Measurements from ENCODE around the gene PDE4B. TPM values are rescaled to one million over a fixed set of nuclear protein-coding genes. Genes with fewer than 3 reads are reported as not detected.
"Not testable (repeated sequence)": the region's sequence is repeated elsewhere in the genome, so short reads cannot be mapped to it uniquely, and the experiment has no call there.

The PDE4B gene
- total and polyA plus RNA-seq, 2 of the 13 experiments (the other 11 are each of a cell fraction or from before 2014, with no cell fraction given): not detected

DNA sequence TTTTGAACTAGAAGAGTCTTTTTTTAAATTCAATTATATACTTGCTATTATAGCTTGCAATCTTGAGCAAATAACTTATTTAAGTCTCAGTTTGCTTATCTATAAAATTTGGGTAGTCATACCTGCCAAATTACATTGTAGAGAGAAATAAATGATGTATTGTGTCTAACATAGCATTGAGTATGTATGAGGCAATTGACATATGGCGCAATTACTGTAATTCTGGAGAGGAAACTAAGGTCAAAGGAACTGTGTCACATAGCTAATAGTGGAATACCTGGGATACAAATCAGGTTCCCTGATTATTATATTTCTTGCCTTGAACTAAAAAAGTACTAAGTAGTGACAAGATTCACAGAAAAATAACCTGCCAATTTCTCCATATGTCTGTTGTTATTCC, 302.5 kb downstream of the PDE4B start:
- no peaks in the 10 kb centered on the region for H4K20me1 ChIP-seq (ENCODE audit: insufficient read depth, low read length)
- TF ChIP-seq RFXAP (CRISPR knock-in tag; IDR thresholded peaks at IDR 0.05; ENCODE audit: borderline replicate concordance) (no peak), ZIK1 (CRISPR knock-in tag; IDR thresholded peaks at IDR 0.05; ENCODE audit: borderline replicate concordance, low read depth) (no peak), REL (CRISPR knock-in tag; conservative IDR thresholded peaks at IDR 0.05) (no peak), KAT7 (CRISPR knock-in tag; IDR thresholded peaks at IDR 0.05; ENCODE audit: borderline replicate concordance) (no peak), ZNF44 (CRISPR knock-in tag; IDR thresholded peaks at IDR 0.05) (no peak), CAMTA2 (CRISPR knock-in tag; IDR thresholded peaks at IDR 0.05; ENCODE audit: borderline replicate concordance) (no peak), ATF1 (CRISPR knock-in tag; IDR thresholded peaks at IDR 0.05) (no peak), HNRNPLL (IDR thresholded peaks at IDR 0.05; ENCODE audit: low read depth, low read length, poor library complexity, severe bottlenecking) (no peak)
- TF ChIP-seq, protein P1, sequence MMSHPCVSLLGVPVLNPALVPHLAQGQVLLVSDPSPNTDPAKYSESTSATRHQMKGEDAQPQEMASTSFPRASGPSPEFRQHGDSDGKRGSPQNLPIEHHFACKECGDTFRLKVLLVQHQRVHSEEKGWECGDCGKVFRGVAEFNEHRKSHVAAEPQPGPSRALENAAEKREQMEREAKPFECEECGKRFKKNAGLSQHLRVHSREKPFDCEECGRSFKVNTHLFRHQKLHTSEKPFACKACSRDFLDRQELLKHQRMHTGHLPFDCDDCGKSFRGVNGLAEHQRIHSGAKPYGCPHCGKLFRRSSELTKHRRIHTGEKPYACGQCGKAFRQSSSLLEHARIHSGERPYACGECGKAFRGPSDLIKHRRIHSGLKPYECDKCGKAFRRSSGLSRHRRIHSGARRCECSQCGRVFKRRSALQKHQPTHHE (CRISPR knock-in tag; IDR thresholded peaks at IDR 0.05; ENCODE audit: borderline replicate concordance): no peak
- no peak overlapping the region for H3K27ac ChIP-seq (ENCODE audit: extremely low read length, insufficient read depth, low read length)
- no peaks in the 10 kb centered on the region; a peak in 1 of 5 replicates for H3K27me3 ChIP-seq (ENCODE audit: control insufficient read depth in 1 of 2, insufficient read depth in 2 of 2, low read length in 2 of 2)
- H3K79me2 ChIP-seq (ENCODE audit: insufficient read depth, low read length): no peaks in the 10 kb centered on the region
- intact Hi-C loops (cut with micrococcal nuclease; ENCODE audit: unreplicated experiment): no loop called here
- ChIA-PET POLR2A (no interaction called here), CTCF (ENCODE audit: low intra/inter-chr PET ratio, low total read pairs) (no interaction called here)
- in situ Hi-C loops (cut with HindIII; ENCODE audit: extremely low pct_ligation_motif_present, low pct_unique_long_range_greater_than_20kb): no loop called here
- BruUV-seq (replicated peaks): no TSS peak
- H3K4me3 ChIP-seq (replicated peaks in 1 of 3; ENCODE audit: insufficient read depth in 1 of 3, low read depth in 2 of 3, low read length in 3 of 3): no peak overlapping the region
- WGBS (ENCODE audit: low lambda C conversion rate): 25% methylated on average over 1 of the region's 1 CpG
- ATAC-seq (no peak), DNase-seq (ENCODE audit: low spot score) (no peak), FAIRE-seq (no peak)
- no peak overlapping the region for H2AFZ ChIP-seq (ENCODE audit: low read length)
- H3K4me2 ChIP-seq (ENCODE audit: low read depth, low read length): no peak overlapping the region
- H3K9ac ChIP-seq (ENCODE audit: insufficient read depth, low read depth, low read length): no peak overlapping the region
- H3K4me1 ChIP-seq (ENCODE audit: insufficient read depth, low read length): no peaks in the 10 kb centered on the region
- H3K36me3 ChIP-seq (replicated peaks in 1 of 2; ENCODE audit: control insufficient read depth in 1 of 2, insufficient read depth in 2 of 2, low read length in 2 of 2): no peaks in the 10 kb centered on the region
- no peaks in the 10 kb centered on the region; the same call in none of the 2 replicates for H3K9me3 ChIP-seq (ENCODE audit: low read length)

DNA sequence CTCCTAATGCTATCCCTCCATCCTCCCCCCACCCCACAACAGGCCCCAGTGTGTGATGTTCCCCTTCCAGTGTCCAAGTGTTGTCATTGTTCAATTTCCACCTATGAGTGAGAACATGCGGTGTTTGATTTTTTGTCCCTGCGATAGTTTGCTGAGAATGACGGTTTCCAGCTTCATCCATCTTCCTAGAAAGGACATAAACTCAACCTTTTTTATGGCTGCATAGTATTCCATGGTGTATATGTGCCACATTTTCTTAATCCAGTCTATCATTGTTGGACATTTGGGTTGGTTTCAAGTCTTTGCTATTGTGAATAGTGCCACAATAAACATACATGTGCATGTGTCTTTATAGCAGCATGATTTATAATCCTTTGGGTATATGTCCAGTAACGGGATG, 308.3 kb downstream of the PDE4B start:
- POLR2A ChIA-PET; BruUV-seq (replicated peaks): not testable (repeated sequence)

DNA sequence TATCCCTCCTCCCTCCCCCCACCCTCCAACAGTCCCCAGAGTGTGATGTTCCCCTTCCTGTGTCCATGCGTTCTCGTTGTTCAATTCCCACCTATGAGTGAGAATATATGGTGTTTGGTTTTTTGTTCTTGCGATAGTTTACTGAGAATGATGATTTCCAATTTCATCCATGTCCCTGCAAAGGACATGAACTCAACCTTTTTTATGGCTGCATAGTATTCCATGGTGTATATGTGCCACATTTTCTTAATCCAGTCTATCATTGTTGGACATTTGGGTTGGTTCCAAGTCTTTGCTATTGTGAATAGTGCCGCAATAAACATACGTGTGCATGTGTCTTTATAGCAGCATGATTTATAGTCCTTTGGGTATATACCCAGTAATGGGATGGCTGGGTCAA, 311.4 kb downstream of the PDE4B start:
- ATAC-seq; FAIRE-seq; POLR2A ChIA-PET; H4K20me1 ChIP-seq (ENCODE audit: insufficient read depth, low read length); H2AFZ ChIP-seq (ENCODE audit: low read length); H3K4me1 ChIP-seq (ENCODE audit: insufficient read depth, low read length); DNase-seq (ENCODE audit: low spot score); H3K9ac ChIP-seq (ENCODE audit: insufficient read depth, low read depth, low read length); intact Hi-C loops (cut with micrococcal nuclease; ENCODE audit: unreplicated experiment); BruUV-seq (replicated peaks); H3K36me3 ChIP-seq (replicated peaks in 1 of 2; ENCODE audit: control insufficient read depth in 1 of 2, insufficient read depth in 2 of 2, low read length in 2 of 2); H3K9me3 ChIP-seq (ENCODE audit: low read length); H3K4me3 ChIP-seq (replicated peaks in 1 of 3; ENCODE audit: insufficient read depth in 1 of 3, low read depth in 2 of 3, low read length in 3 of 3); in situ Hi-C loops (cut with HindIII; ENCODE audit: extremely low pct_ligation_motif_present, low pct_unique_long_range_greater_than_20kb); H3K79me2 ChIP-seq (ENCODE audit: insufficient read depth, low read length); CTCF ChIA-PET (ENCODE audit: low intra/inter-chr PET ratio, low total read pairs); H3K27me3 ChIP-seq (ENCODE audit: control insufficient read depth in 1 of 2, insufficient read depth in 2 of 2, low read length in 2 of 2); H3K27ac ChIP-seq (ENCODE audit: extremely low read length, insufficient read depth, low read length); H3K4me2 ChIP-seq (ENCODE audit: low read depth, low read length): not testable (repeated sequence)
- 15% methylated on average over 3 of the region's 5 CpGs for WGBS (ENCODE audit: low lambda C conversion rate)

More for the DNA sequence above, 308.3 kb downstream of the PDE4B start:
- H3K4me2 ChIP-seq (ENCODE audit: low read depth, low read length); H3K27me3 ChIP-seq (ENCODE audit: control insufficient read depth in 1 of 2, insufficient read depth in 2 of 2, low read length in 2 of 2); CTCF ChIA-PET (ENCODE audit: low intra/inter-chr PET ratio, low total read pairs); H3K9ac ChIP-seq (ENCODE audit: insufficient read depth, low read depth, low read length); FAIRE-seq; H3K4me1 ChIP-seq (ENCODE audit: insufficient read depth, low read length); H2AFZ ChIP-seq (ENCODE audit: low read length); ATAC-seq; in situ Hi-C loops (cut with HindIII; ENCODE audit: extremely low pct_ligation_motif_present, low pct_unique_long_range_greater_than_20kb); H3K36me3 ChIP-seq (replicated peaks in 1 of 2; ENCODE audit: control insufficient read depth in 1 of 2, insufficient read depth in 2 of 2, low read length in 2 of 2); H3K9me3 ChIP-seq (ENCODE audit: low read length); intact Hi-C loops (cut with micrococcal nuclease; ENCODE audit: unreplicated experiment); H3K27ac ChIP-seq (ENCODE audit: extremely low read length, insufficient read depth, low read length); H4K20me1 ChIP-seq (ENCODE audit: insufficient read depth, low read length); H3K79me2 ChIP-seq (ENCODE audit: insufficient read depth, low read length); DNase-seq (ENCODE audit: low spot score); H3K4me3 ChIP-seq (replicated peaks in 1 of 3; ENCODE audit: insufficient read depth in 1 of 3, low read depth in 2 of 3, low read length in 3 of 3): not testable (repeated sequence)
- WGBS (ENCODE audit: low lambda C conversion rate): 48% methylated on average over 4 of the region's 4 CpGs

All from HepG2 (cell line).